CD4-positive, alpha-beta T cell (primary cell): ENCODE results near the gene ZFX. TPM values are rescaled to one million over a fixed set of nuclear protein-coding genes. Genes with fewer than 3 reads are reported as not detected.
"Not testable (repeated sequence)": the region's sequence is repeated elsewhere in the genome, so short reads cannot be mapped to it uniquely, and the experiment has no call there.

Experiments
- ATAC-seq: fragments of 200-7000 bp; cut with Tn5 transposase; one replicate; pipeline ENCODE4 v1.10.0; 2022; ENCODE audit warnings: mild to moderate bottlenecking; ENCODE audit not compliant: poor library complexity
- CTCF ChIA-PET: fragments of 350-600 bp; sonication (Branson Sonifier 250); formaldehyde crosslinking; loops from one replicate; lab custom pipeline; 2021; ENCODE audit warnings: antibody characterized with exemption, inconsistent platforms; lab: Charles Lee
- POLR2A ChIA-PET: fragments of 350-600 bp; sonication (Branson Sonifier 250); formaldehyde crosslinking; loops from one replicate; lab custom pipeline; 2021; ENCODE audit warnings: antibody characterized with exemption, inconsistent platforms; lab: Charles Lee
- DNase-seq, 14 experiments: peaks; one replicate each; pipeline ENCODE4 v3.0.0-alpha.2; 2013 to 2020; ENCODE audit warnings: mixed read lengths in 2 of 14
- H3K27ac ChIP-seq, 2 donors: one replicate each; pipeline versions ENCODE4 v1.5.1 to v1.7.0; 2013; ENCODE audit warnings: low read length in 2 of 2, low read depth in 1 of 2, mild to moderate bottlenecking in 1 of 2
- H3K27me3 ChIP-seq, 2 experiments: 1 replicate in 1 of 2; 2 replicates in 1 of 2; pipeline versions ENCODE4 v1.6.1 to v1.7.0; 2013; ENCODE audit warnings: low read length in 2 of 2, control low read depth in 1 of 2, mild to moderate bottlenecking in 1 of 2, moderate library complexity in 1 of 2; ENCODE audit not compliant: insufficient read depth in 2 of 2, control insufficient read depth in 1 of 2
- H3K36me3 ChIP-seq: one replicate; pipeline ENCODE4 v1.6.1; 2013; ENCODE audit warnings: low read length, control low read depth; ENCODE audit not compliant: insufficient read depth
- H3K4me1 ChIP-seq: one replicate; pipeline ENCODE4 v1.6.1; 2013; ENCODE audit warnings: low read length, control low read depth; ENCODE audit not compliant: insufficient read depth
- H3K4me3 ChIP-seq: one replicate; pipeline ENCODE4 v1.5.1; 2013; ENCODE audit warnings: mild to moderate bottlenecking, low read length, moderate library complexity
- H3K9me3 ChIP-seq, 2 experiments: 1 replicate in 1 of 2; 2 replicates in 1 of 2; pipeline versions ENCODE4 v1.6.1 to v1.7.0; 2013; ENCODE audit warnings: low read length in 2 of 2, mild to moderate bottlenecking in 2 of 2, control low read depth in 1 of 2, moderate library complexity in 1 of 2; ENCODE audit not compliant: control insufficient read depth in 1 of 2, insufficient read depth in 1 of 2
- H3K27ac Mint-ChIP-seq: one replicate; pipeline ENCODE4 v1.8.0; 2020; ENCODE audit warnings: mixed read lengths
- H3K27me3 Mint-ChIP-seq: one replicate; pipeline ENCODE4 v1.8.0; 2021; ENCODE audit warnings: mixed read lengths
- H3K36me3 Mint-ChIP-seq: one replicate; pipeline ENCODE4 v1.8.0; 2021; ENCODE audit warnings: low read depth, mixed read lengths
- H3K4me1 Mint-ChIP-seq: one replicate; pipeline ENCODE4 v1.8.0; 2021; ENCODE audit warnings: low read depth, mixed read lengths
- H3K4me3 Mint-ChIP-seq: one replicate; pipeline ENCODE4 v1.8.0; 2020; ENCODE audit warnings: mild to moderate bottlenecking, mixed read lengths
- H3K9me3 Mint-ChIP-seq: one replicate; pipeline ENCODE4 v1.8.0; 2020; ENCODE audit warnings: mixed read lengths
- CTCF ChIP-seq: fragments of 200-600 bp; IDR thresholded peaks from one replicate; pipeline ENCODE4 v1.8.0; 2022; ENCODE audit warnings: antibody characterized with exemption, mild to moderate bottlenecking
- intact Hi-C, 2 experiments: fragments of 100-400 bp; cut with DNase I in 1 of 2; cut with micrococcal nuclease in 1 of 2; formaldehyde crosslinking; loops; one replicate each; pipeline versions ENCODE4 v1.15.1 to v1.9.0; 2023 to 2025; cut with DNase I, micrococcal nuclease
- total RNA-seq, 174 experiments: library from RNA in 2 of 174; stranded (reverse) in 2 of 174; gene quantifications; one replicate each; pipeline ENCODE4 v1.2.3 and lab custom pipeline; 2021 to 2026

ZFX gene
- total RNA-seq, 2 experiments from 2014 or later: 44.2 to 50.1 TPM

DNA sequence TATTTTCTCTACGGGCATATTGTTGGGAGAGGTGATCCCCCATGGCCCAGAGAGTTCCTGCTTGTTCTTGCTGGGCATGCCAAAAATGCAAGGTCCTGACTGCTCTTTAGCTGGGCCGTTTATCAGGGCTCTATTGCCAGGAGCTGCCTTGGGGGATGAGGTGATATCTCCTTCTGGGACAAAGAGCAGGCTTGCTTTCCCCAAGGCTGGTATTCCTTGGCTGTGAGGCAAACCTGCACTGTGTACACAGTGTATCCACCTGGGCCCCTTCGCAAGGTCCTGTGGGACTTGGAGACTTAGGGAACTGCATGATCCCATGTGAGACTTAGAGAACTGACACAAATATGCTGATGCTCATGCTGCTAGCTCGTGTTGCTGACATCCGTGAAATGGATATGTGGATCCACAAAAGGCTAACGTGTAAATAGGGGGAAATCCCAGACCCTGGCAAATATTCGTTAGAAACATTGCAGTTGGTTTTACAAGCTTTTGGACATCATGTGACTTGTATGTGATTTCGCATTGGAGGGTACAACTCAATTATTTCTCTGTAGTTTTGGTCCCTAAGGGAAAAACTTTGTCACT lies 24.4 kb upstream of the ZFX start:
- ATAC-seq (no peak), DNase-seq (no peak)
- no peaks in the 10 kb centered on the region for H3K4me1 Mint-ChIP-seq
- no peaks in the 10 kb centered on the region for H3K27me3 Mint-ChIP-seq
- H3K27me3 ChIP-seq: no peaks in the 10 kb centered on the region
- H3K4me3 Mint-ChIP-seq: no peak overlapping the region
- no peaks in the 10 kb centered on the region for H3K9me3 ChIP-seq
- H3K36me3 Mint-ChIP-seq: no peaks in the 10 kb centered on the region
- H3K36me3 ChIP-seq: no peaks in the 10 kb centered on the region
- intact Hi-C loops: no loop called here
- no peak overlapping the region for H3K4me3 ChIP-seq
- H3K9me3 Mint-ChIP-seq: no peaks in the 10 kb centered on the region
- no peak overlapping the region for H3K27ac Mint-ChIP-seq
- ChIA-PET POLR2A (no interaction called here), CTCF (no interaction called here)
- H3K4me1 ChIP-seq: no peaks in the 10 kb centered on the region
- TF ChIP-seq CTCF: no peak
- no peak overlapping the region for H3K27ac ChIP-seq

GRCh38 chrX:24131476-24131875 lies 18.1 kb upstream of the ZFX start:
- DNase-seq (no peak), ATAC-seq (no peak)
- H3K36me3 Mint-ChIP-seq: no peaks in the 10 kb centered on the region
- H3K4me3 Mint-ChIP-seq: no peak overlapping the region
- no peaks in the 10 kb centered on the region for H3K9me3 ChIP-seq
- H3K4me3 ChIP-seq: no peak overlapping the region
- H3K27ac Mint-ChIP-seq: no peak overlapping the region
- H3K4me1 ChIP-seq: no peaks in the 10 kb centered on the region
- H3K9me3 Mint-ChIP-seq: no peaks in the 10 kb centered on the region
- no peak overlapping the region for H3K27ac ChIP-seq
- ChIA-PET POLR2A (no interaction called here), CTCF (interaction anchor here (1.4 kb wide), 1 partner anchor 77 kb away, joined by 4 read pairs; the partner anchor contains the start of gene EIF2S3)
- TF ChIP-seq CTCF: no peak
- H3K27me3 ChIP-seq: no peaks in the 10 kb centered on the region
- intact Hi-C loops: no loop called here
- no peaks in the 10 kb centered on the region for H3K27me3 Mint-ChIP-seq
- no peaks in the 10 kb centered on the region for H3K4me1 Mint-ChIP-seq
- no peaks in the 10 kb centered on the region for H3K36me3 ChIP-seq

- Mint-ChIP-seq H3K4me3 (no peak overlapping the region), H3K36me3 (no peaks in the 10 kb centered on the region), H3K27me3 (no peaks in the 10 kb centered on the region), H3K9me3 (no peaks in the 10 kb centered on the region), H3K4me1 (no peaks in the 10 kb centered on the region), H3K27ac (no peak overlapping the region)
- DNase-seq (no peak), ATAC-seq (no peak)
- POLR2A ChIA-PET: no interaction called here
- no peak overlapping the region for H3K27ac ChIP-seq
- no peak for TF ChIP-seq CTCF
- CTCF ChIA-PET: no interaction called here
- H3K4me3 ChIP-seq: no peak overlapping the region
- no peaks in the 10 kb centered on the region for H3K4me1 ChIP-seq
- intact Hi-C loops: no loop called here
- no peaks in the 10 kb centered on the region for H3K36me3 ChIP-seq
- H3K9me3 ChIP-seq: no peaks in the 10 kb centered on the region
- no peaks in the 10 kb centered on the region for H3K27me3 ChIP-seq
Measured at GRCh38 chrX:24133312-24133711, 16.2 kb upstream of the ZFX start.

- intact Hi-C loops, H3K9me3 Mint-ChIP-seq, POLR2A ChIA-PET, H3K27ac ChIP-seq, H3K36me3 Mint-ChIP-seq, H3K4me1 Mint-ChIP-seq, DNase-seq, H3K36me3 ChIP-seq, H3K4me3 ChIP-seq, H3K27ac Mint-ChIP-seq, ATAC-seq, H3K27me3 Mint-ChIP-seq, H3K4me3 Mint-ChIP-seq, CTCF ChIA-PET, H3K4me1 ChIP-seq, H3K9me3 ChIP-seq, H3K27me3 ChIP-seq: not testable (repeated sequence)
Measured at GRCh38 chrX:24135768-24136167, 13.8 kb upstream of the ZFX start.
